ENCODE data around the gene PDIK1L. TPM values are rescaled to one million over a fixed set of nuclear protein-coding genes. Genes with fewer than 3 reads are reported as not detected.

PDIK1L gene
- total and polyA plus RNA-seq, 2 of the 4 experiments (the other 2 are of a cell fraction), result 1.4 to 3.0 TPM

DNA sequence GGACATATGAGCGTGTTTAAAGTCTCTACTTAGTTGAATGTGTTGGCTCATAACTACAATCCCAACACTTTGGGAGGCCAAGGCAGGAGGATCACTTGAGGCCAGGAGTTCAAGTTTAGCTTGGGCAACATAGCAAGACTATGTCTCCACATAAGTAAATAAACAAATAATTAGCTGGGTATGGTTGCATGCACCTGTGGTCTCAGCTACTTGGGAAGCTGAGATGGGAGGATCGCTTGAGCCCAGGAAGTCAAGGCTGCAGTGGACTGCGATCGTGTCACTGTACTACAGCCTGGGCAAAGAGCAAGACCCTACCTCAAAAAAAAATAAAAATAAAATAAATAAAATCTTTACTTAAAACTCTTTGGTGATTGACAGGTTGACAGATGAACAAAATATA, 13.0 kb upstream of the PDIK1L start:
- ATAC-seq (ENCODE audit: low read depth) (no peak), DNase-seq (no peak)
- Histone ChIP-seq H2BK15ac (ENCODE audit: low read depth, low read length) (no peak overlapping the region), H3K36me3 (ENCODE audit: control insufficient read depth, insufficient read depth, low read length) (no peaks in the 10 kb centered on the region), H4K8ac (ENCODE audit: low read depth in 2 of 2, low read length in 2 of 2) (no peak overlapping the region), H3K9me1 (ENCODE audit: insufficient read depth, low read length) (peaks cover 3% of the 10 kb centered on the region; the same call in 1 of the 2 replicates), H2BK120ac (ENCODE audit: low read depth, low read length) (no peak overlapping the region), H4K20me1 (ENCODE audit: insufficient read depth, low read length) (no peaks in the 10 kb centered on the region), H3K23ac (ENCODE audit: low read depth, low read length) (no peak overlapping the region), H3K4me3 (ENCODE audit: insufficient read depth, low read depth, low read length) (no peak overlapping the region), H3K4me2 (ENCODE audit: low read depth, low read length) (no peak overlapping the region), H3K9me3 (ENCODE audit: control insufficient read depth, insufficient read depth, low read length) (no peaks in the 10 kb centered on the region), H3K9ac (ENCODE audit: low read depth, low read length) (no peak overlapping the region), H3K14ac (replicated peaks; ENCODE audit: low read depth, low read length) (no peak overlapping the region), H3K4ac (ENCODE audit: low read depth, low read length) (no peak overlapping the region), H2BK20ac (ENCODE audit: low read depth, low read length) (no peak overlapping the region), H3K18ac (ENCODE audit: low read depth, low read length) (no peak overlapping the region), H2AK5ac (ENCODE audit: low read depth, low read length) (no peak overlapping the region), H2AFZ (replicated peaks; ENCODE audit: low read length, poor library complexity) (no peak overlapping the region), H2AK9ac (replicated peaks; ENCODE audit: low read depth, low read length, poor library complexity) (no peak overlapping the region), H4K91ac (ENCODE audit: insufficient read depth, low read depth, low read length) (no peak overlapping the region), H3K4me1 (ENCODE audit: control insufficient read depth, insufficient read depth, low read length) (peaks cover 4% of the 10 kb centered on the region; the same call in 1 of the 2 replicates), H3K79me1 (ENCODE audit: low read depth in 1 of 2, low read length in 2 of 2) (no peaks in the 10 kb centered on the region), H3K27ac (ENCODE audit: insufficient read depth, low read length) (no peak overlapping the region), H3K27me3 (ENCODE audit: control insufficient read depth, insufficient read depth, low read length) (peaks cover 15% of the 10 kb centered on the region), H3K56ac (ENCODE audit: extremely low read depth, insufficient read depth, low read length) (no peak overlapping the region), H2BK5ac (ENCODE audit: low read depth, low read length, poor library complexity, severe bottlenecking) (no peak overlapping the region), H4K5ac (ENCODE audit: low read depth, low read length) (no peak overlapping the region)
- BruUV-seq (replicated peaks), result no TSS peak
- WGBS, 2 experiments (ENCODE audit: extremely low coverage in 2 of 2, insufficient read length in 1 of 2), result no CpG with 5 or more reads among the region's 4 CpGs
- ChIA-PET CTCF (no interaction called here), POLR2A (ENCODE audit: unreplicated experiment) (no interaction called here)
- intact Hi-C loops (cut with micrococcal nuclease) (no loop called here), in situ Hi-C loops (cut with MboI; ENCODE audit: low sequenced_read_pairs) (loop anchor here (5.0 kb wide), 1 partner anchor 56 kb away; no protein-coding TSS in a partner anchor), dilution Hi-C loops (cut with HindIII; ENCODE audit: low sequenced_read_pairs, unreplicated experiment) (no loop called here)
- TF ChIP-seq MXI1 (IDR thresholded peaks at IDR 0.05; ENCODE audit: borderline replicate concordance, low read depth, low read length) (no peak), CTCF (conservative IDR thresholded peaks at IDR 0.05; ENCODE audit: low read depth, low read length) (no peak), CHD1 (IDR thresholded peaks at IDR 0.05; ENCODE audit: low read depth, low read length) (no peak), MAFK (IDR thresholded peaks at IDR 0.05; ENCODE audit: low read depth, low read length) (no peak), POLR2A (IDR thresholded peaks at IDR 0.05; ENCODE audit: low read depth, low read length) (no peak), RFX5 (IDR thresholded peaks at IDR 0.05; ENCODE audit: low read depth, low read length) (no peak), RCOR1 (IDR thresholded peaks at IDR 0.05; ENCODE audit: insufficient replicate concordance, low read length) (no peak), MAZ (IDR thresholded peaks at IDR 0.05; ENCODE audit: borderline replicate concordance, low read depth, low read length) (no peak), SMC3 (IDR thresholded peaks at IDR 0.05; ENCODE audit: low read depth, low read length) (no peak), BHLHE40 (IDR thresholded peaks at IDR 0.05; ENCODE audit: low read depth, low read length) (no peak), CEBPB (IDR thresholded peaks at IDR 0.05; ENCODE audit: low read depth, low read length) (no peak), NFE2L2 (IDR thresholded peaks at IDR 0.05; ENCODE audit: low read depth, low read length) (no peak), RAD21 (IDR thresholded peaks at IDR 0.05; ENCODE audit: low read length) (no peak), FOS (IDR thresholded peaks at IDR 0.05; ENCODE audit: low read depth, low read length) (no peak)
- TF ChIP-seq, protein P1, sequence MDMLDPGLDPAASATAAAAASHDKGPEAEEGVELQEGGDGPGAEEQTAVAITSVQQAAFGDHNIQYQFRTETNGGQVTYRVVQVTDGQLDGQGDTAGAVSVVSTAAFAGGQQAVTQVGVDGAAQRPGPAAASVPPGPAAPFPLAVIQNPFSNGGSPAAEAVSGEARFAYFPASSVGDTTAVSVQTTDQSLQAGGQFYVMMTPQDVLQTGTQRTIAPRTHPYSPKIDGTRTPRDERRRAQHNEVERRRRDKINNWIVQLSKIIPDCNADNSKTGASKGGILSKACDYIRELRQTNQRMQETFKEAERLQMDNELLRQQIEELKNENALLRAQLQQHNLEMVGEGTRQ (IDR thresholded peaks at IDR 0.05; ENCODE audit: low read depth, low read length), result no peak

Measured in IMR-90 (cell line).